Hair follicle dermal papilla cell (primary cell): ENCODE measurements around the gene RAVER1. TPM values are rescaled to one million over a fixed set of nuclear protein-coding genes. Genes with fewer than 3 reads are reported as not detected.

Experiments used
- small RNA-seq: library from RNA; depleted of rRNA; stranded (forward); fragments of <200 nt; gene quantifications from one replicate; pipeline ENCODE3, GENCODE V24; 2012
- total RNA-seq: library from RNA; depleted of rRNA; stranded (reverse); fragments of >200 nt; gene quantifications from 2 replicates; pipeline ENCODE4 v1.2.3, GENCODE V29; 2012

The RAVER1 gene, protein sequence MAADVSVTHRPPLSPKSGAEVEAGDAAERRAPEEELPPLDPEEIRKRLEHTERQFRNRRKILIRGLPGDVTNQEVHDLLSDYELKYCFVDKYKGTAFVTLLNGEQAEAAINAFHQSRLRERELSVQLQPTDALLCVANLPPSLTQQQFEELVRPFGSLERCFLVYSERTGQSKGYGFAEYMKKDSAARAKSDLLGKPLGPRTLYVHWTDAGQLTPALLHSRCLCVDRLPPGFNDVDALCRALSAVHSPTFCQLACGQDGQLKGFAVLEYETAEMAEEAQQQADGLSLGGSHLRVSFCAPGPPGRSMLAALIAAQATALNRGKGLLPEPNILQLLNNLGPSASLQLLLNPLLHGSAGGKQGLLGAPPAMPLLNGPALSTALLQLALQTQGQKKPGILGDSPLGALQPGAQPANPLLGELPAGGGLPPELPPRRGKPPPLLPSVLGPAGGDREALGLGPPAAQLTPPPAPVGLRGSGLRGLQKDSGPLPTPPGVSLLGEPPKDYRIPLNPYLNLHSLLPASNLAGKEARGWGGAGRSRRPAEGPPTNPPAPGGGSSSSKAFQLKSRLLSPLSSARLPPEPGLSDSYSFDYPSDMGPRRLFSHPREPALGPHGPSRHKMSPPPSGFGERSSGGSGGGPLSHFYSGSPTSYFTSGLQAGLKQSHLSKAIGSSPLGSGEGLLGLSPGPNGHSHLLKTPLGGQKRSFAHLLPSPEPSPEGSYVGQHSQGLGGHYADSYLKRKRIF
- 12.0 and 14.6 TPM in 2 replicates for total RNA-seq

DNA sequence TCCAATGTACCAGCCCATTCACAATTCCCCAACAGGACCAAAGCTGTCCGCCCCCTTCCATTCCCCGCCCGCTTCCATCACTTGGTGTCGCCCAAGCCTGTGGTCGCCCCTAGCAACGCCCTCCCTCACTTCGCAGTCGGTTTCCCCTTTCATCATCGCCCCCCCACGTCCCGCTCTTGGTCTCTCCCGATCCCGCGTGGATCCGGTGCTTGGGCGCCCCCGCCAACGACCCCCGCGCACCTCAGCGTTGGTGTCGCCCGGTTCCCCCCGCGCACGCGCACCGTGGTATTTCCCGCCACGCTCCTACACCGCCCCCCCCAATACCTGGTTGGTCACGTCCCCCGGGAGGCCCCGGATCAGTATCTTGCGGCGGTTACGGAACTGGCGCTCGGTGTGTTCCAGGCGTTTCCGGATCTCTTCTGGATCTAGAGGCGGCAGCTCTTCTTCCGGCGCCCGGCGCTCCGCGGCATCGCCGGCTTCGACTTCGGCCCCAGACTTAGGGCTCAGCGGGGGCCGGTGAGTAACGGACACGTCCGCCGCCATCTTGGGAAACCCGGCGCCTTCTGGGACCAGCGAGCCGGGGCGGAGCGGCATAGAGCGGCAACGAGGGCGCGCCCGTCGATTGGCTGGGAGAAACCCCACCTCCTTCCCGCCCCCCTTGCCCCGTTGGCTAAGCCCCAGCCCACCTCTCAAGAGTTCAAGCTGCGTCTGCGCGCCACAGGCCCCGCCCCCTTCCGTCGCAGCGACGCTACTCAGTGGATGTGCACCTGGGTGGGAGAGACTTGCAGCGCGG, at the start of gene RAVER1:
Gene RAVER1, minus strand, starts transcription at position 565 of the 793 bp plus-strand sequence. Its CDS starts 22 bp downstream, at position 543.

DNA sequence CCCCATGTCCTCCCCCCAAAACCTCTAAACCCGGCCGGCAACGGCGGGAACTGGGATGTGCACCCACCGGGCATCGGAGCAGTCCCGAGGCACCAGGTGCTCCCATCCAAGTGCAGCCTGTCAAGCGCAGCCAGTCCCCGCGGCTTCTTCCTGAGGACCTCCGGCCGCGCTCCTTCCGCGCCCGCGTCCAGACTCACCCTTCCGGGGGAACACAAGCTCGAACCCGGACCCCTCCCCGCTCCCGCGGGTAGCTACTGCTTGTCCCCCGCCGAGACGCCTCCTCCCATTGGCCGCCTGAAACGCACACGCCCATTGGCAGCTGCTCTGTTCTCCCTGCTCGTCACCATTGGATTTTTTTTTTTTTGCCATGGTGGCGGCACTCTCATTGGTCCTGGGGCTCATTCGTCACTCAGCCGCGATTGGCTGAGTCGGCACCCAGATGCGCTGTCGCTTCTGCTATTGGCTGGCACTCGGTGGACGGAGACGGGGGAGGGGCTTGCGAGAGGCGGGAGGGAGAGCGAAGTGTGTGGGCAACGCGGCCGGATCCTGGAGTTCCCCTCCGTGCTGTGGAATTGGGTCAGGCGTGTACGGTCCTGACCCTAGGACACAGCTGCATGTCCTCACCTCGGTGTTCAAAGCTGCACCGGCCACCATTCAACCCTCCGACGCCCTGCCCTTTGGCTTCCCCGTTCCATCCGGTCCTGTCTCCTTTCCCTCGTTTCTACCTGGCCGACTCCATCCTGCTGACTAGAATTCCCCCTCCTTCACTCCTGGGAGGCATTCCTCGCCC, 47.2 kb upstream of the RAVER1 start, which contains the start of gene TYK2:
Gene TYK2, minus strand, starts transcription at position 260 of the 790 bp plus-strand sequence. CDS start 2,166 bp downstream, outside the sequence.

DNA sequence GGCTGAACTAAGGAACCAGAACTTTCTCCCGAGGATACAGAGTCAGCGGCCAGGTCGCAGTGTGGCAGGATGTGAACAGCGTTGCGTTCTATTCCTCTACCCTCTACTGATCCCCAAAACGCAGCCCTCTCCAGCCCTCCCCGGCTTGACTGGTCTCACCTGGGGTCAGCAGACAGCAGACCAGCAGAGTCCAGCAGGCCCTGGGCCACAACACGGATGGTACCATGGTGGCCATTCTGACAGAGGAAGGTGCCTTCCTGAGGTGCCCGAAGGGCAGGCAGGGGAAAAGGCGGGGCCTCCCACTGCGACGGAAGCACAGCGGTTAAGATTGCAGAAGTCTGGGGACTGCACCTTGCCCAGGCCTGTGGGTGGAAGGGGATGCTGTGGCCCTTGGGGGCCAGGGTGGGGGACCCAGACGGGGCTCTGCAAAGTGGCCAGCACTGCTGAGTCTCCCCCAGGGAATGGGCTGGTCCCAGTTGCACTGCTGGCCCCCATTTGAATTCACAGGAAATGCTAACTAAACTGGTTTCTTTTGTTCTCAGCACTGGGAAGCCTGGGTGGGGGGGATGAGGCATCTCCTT, 6.1 kb upstream of the RAVER1 start, which contains the start of gene ICAM3:
Gene ICAM3, minus strand, starts transcription at position 245 of the 581 bp plus-strand sequence. Its CDS starts 10 bp downstream, at position 235.

DNA sequence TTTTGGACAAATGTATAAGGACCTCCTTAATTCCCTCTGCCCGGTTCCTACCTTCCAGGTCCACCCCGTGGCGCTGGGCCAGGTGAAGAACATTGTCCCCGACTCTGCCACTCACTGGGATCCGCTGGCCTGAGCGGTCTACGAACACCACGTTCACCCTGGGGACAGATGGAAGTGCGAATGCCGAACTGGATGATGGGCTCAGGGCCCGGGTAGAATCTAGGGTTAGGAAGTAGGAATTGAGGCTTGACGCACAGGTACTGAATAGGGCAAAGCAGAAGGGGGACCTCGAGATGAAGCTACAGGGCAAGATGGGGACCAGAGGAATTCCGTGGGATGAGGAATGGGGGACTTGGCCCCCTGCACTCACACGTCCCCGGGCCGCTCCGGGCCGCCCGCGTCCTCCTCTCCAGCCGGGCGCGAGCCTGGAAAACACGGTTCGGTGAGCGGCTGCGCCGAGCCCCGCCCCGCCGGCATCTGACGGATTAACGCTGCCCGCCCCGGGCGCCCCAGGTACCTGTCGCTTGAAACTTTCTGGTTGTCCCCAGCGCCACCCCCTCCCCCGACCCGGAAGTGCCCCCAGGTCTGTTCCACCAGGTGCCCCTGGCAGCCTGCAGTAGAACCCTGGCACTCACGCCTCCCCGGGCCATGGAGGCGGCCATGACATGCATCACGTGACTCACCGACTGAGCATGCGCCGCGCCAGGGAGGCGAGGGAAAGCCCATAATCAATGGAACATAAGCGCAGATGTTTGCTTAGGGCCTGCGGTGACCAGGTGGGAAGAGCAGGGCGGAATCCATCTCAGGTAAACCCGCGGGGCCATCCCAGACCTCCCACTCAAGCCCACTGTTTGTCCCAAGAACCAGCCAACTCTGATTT, 17.8 kb downstream of the RAVER1 start, which contains the start of gene FDX2:
Gene FDX2, minus strand, starts transcription at position 681 of the 880 bp plus-strand sequence. Its CDS starts 19 bp downstream, at position 662.

DNA sequence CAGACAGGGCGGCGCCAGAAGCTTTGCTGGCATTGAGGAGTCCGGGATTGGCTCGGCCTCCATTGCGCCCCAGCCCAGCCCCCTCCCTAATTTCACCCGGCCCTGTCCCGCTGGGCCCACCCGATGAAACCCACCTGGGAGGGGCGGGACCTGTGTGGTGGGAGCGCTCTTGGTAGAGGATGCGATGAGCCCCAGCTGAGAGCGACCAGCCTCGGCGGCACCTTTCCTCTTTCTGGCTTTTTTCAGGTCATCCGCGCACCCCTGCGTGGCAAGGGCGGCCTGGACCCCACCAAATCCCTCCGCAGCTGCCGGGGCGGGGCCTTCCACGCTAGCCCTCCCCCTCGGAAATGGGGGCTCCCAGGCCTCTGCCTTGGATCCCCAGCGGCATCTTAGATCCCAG, 23.9 kb downstream of the RAVER1 start, which contains the start of gene ZGLP1:
Gene ZGLP1, minus strand, starts transcription at position 393 of the 400 bp plus-strand sequence.

DNA sequence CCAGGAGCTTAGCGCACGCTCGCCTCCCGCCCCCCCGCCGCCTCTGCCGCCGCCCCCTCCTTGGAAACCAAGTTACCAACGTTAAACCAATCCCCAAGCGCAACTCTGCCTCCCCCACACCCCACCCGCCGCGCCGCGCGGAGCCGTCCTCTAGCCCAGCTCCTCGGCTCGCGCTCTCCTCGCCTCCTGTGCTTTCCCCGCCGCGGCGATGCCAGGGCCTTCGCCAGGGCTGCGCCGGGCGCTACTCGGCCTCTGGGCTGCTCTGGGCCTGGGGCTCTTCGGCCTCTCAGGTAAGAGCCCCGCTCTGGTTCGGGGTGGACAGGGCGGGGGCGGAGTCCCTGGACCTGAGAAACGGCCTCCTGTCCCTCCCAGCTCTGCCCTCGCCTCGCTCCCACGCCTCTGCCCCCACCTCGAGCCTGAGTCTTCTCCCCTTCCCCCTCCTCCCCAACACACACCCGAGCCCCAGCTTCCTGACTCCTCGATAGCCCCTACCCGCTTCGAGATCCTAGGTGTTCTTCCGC, 43.4 kb downstream of the RAVER1 start, which contains the start of gene ICAM5:
Gene ICAM5, plus strand, starts transcription at position 117 of the 521 bp plus-strand sequence. Its CDS starts 92 bp downstream, at position 209.

DNA sequence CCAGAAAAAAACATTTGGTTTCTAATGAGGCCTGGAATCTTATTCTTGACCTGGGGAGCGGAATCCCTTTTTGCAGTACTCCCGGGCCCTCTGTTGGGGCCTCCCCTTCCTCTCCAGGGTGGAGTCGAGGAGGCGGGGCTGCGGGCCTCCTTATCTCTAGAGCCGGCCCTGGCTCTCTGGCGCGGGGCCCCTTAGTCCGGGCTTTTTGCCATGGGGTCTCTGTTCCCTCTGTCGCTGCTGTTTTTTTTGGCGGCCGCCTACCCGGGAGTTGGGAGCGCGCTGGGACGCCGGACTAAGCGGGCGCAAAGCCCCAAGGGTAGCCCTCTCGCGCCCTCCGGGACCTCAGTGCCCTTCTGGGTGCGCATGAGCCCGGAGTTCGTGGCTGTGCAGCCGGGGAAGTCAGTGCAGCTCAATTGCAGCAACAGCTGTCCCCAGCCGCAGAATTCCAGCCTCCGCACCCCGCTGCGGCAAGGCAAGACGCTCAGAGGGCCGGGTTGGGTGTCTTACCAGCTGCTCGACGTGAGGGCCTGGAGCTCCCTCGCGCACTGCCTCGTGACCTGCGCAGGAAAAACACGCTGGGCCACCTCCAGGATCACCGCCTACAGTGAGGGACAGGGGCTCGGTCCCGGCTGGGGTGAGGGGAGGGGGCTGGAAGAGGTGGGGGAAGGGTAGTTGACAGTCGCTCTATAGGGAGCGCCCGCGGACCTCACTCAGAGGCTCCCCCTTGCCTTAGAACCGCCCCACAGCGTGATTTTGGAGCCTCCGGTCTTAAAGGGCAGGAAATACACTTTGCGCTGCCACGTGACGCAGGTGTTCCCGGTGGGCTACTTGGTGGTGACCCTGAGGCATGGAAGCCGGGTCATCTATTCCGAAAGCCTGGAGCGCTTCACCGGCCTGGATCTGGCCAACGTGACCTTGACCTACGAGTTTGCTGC, 46.3 kb downstream of the RAVER1 start, which contains the start of gene ICAM4:
Gene ICAM4, plus strand, starts transcription at position 153 of the 935 bp plus-strand sequence. Its CDS starts 58 bp downstream, at position 211.

DNA sequence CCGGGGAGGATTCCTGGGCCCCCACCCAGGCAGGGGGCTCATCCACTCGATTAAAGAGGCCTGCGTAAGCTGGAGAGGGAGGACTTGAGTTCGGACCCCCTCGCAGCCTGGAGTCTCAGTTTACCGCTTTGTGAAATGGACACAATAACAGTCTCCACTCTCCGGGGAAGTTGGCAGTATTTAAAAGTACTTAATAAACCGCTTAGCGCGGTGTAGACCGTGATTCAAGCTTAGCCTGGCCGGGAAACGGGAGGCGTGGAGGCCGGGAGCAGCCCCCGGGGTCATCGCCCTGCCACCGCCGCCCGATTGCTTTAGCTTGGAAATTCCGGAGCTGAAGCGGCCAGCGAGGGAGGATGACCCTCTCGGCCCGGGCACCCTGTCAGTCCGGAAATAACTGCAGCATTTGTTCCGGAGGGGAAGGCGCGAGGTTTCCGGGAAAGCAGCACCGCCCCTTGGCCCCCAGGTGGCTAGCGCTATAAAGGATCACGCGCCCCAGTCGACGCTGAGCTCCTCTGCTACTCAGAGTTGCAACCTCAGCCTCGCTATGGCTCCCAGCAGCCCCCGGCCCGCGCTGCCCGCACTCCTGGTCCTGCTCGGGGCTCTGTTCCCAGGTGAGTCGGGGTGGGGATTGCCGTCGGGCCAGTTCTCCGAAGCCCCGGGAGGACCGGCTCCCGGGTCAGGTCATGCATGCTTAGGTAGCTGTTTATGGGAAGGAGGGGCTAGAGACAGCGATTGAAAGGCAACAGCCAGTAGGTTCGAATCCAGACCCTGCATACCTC, 62.5 kb downstream of the RAVER1 start, which contains the start of gene ICAM1:
Gene ICAM1, plus strand, starts transcription at position 505 of the 779 bp plus-strand sequence. Its CDS starts 40 bp downstream, at position 545.

Small RNA genes within 50 kb of the gene (small RNA-seq; reads per million reads assigned to genes)
- gene AC011511.1: not detected
- not detected for gene AC011511.4

Other genes with a start within 250 kb of the RAVER1 start
- 36.5 and 36.8 TPM in 2 replicates for gene SHFL, start 247.2 kb downstream of the RAVER1 start, total RNA-seq
- not detected in 2 replicates for gene ANGPTL6, start 230.9 kb downstream of the RAVER1 start, total RNA-seq
- 33.8 and 38.9 TPM in 2 replicates for gene PPAN, start 227.2 kb downstream of the RAVER1 start, total RNA-seq
- gene P2RY11, start 221.8 kb downstream of the RAVER1 start, total RNA-seq: 3.8 and 3.9 TPM in 2 replicates
- 213 and 274 TPM in 2 replicates for gene EIF3G, start 213.6 kb downstream of the RAVER1 start, total RNA-seq
- 28.9 and 36.7 TPM in 2 replicates for gene DNMT1, start 138.6 kb downstream of the RAVER1 start, total RNA-seq
- gene S1PR2, start 102.2 kb downstream of the RAVER1 start, total RNA-seq: 32.9 and 33.5 TPM in 2 replicates
- 45.6 and 59.9 TPM in 2 replicates for gene MRPL4, start 81.3 kb downstream of the RAVER1 start, total RNA-seq
- 9.2 and 25.2 TPM in 2 replicates for gene ICAM1, start 62.4 kb downstream of the RAVER1 start, total RNA-seq
- gene ICAM4, start 46.6 kb downstream of the RAVER1 start, total RNA-seq: 0.24 and 0.32 TPM in 2 replicates
- gene ICAM5, start 43.6 kb downstream of the RAVER1 start, total RNA-seq: 1.5 TPM in 1 of 2 replicates, not detected in the other
- 0.81 and 1.8 TPM in 2 replicates for gene ZGLP1, start 23.7 kb downstream of the RAVER1 start, total RNA-seq
- gene FDX2, start 17.5 kb downstream of the RAVER1 start, total RNA-seq: 14.1 and 16.0 TPM in 2 replicates
- gene ICAM3, start 6.1 kb upstream of the RAVER1 start, total RNA-seq: 1.3 and 2.6 TPM in 2 replicates
- gene TYK2, start 47.0 kb upstream of the RAVER1 start, total RNA-seq: 50.0 and 77.2 TPM in 2 replicates
- 114 and 132 TPM in 2 replicates for gene CDC37, start 70.0 kb upstream of the RAVER1 start, total RNA-seq
- 7.4 and 8.6 TPM in 2 replicates for gene PDE4A, start 87.0 kb upstream of the RAVER1 start, total RNA-seq
- 68.0 and 79.0 TPM in 2 replicates for gene KEAP1, start 169.8 kb upstream of the RAVER1 start, total RNA-seq
- not detected in 2 replicates for gene S1PR5, start 183.9 kb upstream of the RAVER1 start, total RNA-seq
- gene ATG4D, start 210.4 kb upstream of the RAVER1 start, total RNA-seq: 12.6 and 13.3 TPM in 2 replicates
- gene KRI1, start 232.5 kb upstream of the RAVER1 start, total RNA-seq: 5.8 and 7.9 TPM in 2 replicates
- gene CDKN2D, start 235.4 kb upstream of the RAVER1 start, total RNA-seq: 3.4 and 5.1 TPM in 2 replicates